Endometrial microvascular endothelial cells (primary cell): Measurements from ENCODE around the gene CCNE1. TPM values are rescaled to one million over a fixed set of nuclear protein-coding genes. Genes with fewer than 3 reads are reported as not detected.

Experiments used
- in situ Hi-C: cut with HindIII; loops from 2 replicates; pipeline ENCODE4 v1.10.0; 2017; ENCODE audit warnings: low sequenced_read_pairs, low pct_unique_long_range_greater_than_20kb; ENCODE audit errors: inconsistent ontology term
- total RNA-seq: library from RNA; depleted of rRNA; stranded (reverse); fragments of >200 nt; gene quantifications from one replicate; pipeline ENCODE4 v1.2.3, GENCODE V29; 2015; ENCODE audit errors: inconsistent ontology term

Gene CCNE1
- total RNA-seq, 1 donor from 2014 or later, result 7.9 TPM

DNA sequence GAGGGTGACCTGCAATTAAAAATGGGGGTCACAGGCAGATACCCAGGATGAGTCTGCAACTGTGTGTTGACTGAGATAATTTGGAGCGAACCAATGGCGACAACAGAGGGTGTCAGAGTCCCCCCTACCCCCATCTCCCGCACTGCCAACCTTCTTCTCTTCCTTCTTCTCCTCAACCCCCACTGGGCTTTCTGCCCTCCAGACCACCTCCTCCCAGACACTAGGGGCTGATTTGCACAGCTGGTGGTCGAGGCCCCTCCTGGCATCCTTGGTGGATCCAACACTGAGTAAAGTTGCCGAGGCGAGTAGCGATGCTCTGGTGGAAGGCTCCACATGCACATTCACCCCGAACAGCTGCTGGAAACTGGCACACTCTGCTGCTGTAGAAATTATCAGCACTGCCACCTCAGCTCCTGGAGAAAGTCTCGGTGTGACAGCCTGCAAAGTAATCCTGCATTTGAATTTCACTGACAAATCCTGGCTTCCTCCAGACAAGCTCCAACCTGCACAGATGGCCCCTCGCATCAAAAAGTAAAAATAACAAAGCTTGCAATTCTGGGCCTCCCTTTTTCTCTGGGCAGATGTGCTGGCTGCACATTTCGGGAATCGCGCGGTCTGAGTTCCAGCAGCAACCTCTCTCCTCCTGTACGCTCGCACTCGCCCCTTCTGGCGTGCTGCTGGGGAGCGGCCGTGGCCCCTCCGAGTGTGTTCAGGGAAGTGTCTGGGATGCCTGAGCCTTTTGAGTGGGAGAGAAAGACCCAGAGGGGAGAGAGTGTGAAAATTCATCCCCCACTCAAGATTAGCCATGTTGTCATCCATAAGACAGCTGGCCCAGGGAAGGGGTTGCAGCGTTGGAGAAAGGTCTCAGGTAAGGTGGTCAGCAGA, 28.5 kb downstream of the CCNE1 start:
- in situ Hi-C loops, result no loop called here

DNA sequence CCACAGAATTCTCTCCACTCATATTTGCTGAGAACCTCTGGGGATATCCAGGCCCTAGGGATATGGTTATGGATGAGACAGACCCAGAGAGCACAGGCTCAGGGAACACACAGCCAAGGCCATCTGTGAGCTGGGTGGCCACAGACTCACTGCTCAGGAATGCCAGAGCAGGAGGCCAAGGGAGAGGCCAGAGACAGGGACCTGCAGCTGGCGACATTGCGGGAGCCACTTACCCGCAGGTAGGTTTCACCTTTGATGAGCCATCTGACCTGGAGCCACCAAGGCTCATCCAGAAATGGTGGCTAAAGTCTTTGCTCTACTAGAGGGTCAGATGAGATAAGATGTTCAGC, 29.4 kb downstream of the CCNE1 start:
- in situ Hi-C loops, result no loop called here

DNA sequence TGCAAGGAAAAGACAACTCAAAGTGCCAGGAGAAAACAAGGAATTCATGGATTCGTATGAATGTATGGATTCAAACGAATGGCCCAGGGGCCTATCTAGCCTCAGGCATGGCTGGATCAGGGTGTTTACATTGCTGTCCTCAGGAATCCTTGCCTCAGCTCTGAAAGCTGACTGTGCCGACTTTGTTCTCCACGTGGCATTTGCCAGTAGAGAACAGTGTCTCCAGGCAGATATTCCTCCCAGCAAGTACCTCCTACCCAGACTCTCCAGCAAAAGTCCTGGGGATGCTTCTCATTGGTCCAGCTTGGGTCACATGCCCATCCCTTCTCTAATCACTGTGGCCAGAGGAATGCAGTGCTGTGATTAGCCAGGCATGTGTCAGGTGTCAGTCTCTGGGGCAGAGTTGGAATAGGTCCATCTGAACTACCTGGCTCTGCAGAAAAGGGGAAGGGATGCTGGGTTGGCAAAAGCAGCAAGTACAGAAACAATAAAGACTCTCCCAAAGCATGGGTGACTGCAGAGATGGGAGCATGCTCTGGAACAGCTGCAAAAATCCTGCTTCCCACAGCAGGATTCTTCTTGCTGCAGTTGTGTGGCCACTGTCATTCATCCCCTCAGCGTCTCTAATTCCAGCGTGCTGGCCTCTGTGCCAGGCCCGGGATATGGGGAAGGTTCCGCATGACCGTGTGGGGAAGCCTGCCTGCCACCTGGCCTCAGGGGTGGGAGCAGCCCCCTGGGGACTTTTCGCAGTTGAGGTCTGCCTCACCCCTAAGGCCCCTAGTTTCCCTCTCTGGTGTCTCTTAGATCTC, 30.0 kb downstream of the CCNE1 start:
- in situ Hi-C loops, result no loop called here

DNA sequence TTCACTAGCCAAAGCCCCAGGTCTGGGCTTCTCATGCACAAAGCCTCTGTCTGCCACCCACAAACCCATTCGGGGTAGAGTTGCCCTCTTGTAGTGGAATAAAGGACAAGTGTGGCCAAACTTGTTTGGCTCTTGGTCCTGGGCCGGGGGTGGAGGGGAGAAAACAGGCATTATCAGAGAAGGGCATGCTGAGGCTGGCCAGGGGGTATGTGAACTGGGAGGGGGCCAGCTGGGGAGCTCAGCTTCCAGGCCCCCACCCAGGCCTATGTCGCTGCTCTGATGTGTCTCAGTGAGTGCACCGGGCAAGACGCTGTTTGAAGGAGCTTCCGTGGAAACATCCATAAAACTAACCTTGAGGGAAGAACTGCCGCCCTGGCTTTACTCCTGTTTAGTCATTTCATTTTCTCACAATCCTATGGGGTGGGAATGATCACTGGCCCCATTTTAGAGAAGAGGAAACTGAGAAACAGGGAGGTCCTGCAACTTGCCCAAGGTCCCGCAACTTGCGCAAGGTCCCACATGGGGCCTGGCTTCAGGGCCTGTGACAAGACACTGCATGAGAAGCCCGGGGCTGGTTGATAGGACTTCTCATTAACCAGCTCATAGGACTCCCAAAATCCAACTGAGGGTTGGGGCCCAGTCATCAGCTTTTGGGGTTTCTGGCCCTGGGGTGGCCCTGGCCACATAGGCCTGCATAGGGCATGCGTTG, 30.8 kb downstream of the CCNE1 start:
- in situ Hi-C loops, result no loop called here

DNA sequence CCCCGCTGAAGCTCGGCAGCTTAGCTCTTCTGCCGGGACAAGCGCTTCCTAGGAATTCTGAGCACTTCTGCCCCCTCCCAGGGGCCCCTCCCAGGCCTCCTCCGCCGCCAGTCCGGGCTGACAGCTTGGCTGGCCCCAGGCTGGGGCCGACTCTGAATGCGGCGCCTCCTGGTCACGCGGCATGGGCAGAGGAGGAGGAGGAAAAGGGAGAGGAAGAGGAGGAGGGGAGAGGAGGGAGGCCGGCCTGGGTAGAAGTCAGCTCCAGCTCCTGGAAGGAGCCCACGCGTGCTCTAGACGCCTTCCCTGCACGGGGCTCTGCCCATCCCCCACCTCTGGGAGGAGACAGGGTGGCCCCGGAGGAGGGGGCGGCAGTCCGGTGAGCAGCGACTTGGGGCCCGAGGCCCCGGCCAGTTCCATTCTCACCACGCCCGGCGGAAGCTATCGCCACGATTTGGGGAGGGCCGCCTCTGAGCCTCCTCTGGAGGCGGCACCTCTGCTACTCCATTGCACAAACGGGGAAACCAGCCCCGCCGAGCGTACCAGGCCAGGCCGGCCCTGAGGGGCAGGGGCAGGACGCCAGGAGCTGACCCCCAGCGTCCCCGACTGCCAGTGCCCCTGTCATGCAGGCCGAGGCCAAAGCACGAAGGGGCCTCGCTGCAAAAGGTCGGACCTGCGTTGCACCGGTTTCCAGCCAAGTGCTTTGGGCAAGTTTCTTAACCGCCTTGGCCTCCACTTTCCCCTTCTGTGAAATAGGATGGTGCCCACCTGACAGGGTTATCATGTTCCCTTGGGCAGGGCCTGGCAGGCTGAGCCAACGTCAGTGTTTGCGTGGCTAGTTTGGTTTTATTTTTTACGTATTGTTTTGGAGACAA, 31.6 kb downstream of the CCNE1 start:
- in situ Hi-C loops, result no loop called here

GRCh38 chr19:29844891-29845573, 33.2 kb downstream of the CCNE1 start:
- in situ Hi-C loops, result no loop called here

DNA sequence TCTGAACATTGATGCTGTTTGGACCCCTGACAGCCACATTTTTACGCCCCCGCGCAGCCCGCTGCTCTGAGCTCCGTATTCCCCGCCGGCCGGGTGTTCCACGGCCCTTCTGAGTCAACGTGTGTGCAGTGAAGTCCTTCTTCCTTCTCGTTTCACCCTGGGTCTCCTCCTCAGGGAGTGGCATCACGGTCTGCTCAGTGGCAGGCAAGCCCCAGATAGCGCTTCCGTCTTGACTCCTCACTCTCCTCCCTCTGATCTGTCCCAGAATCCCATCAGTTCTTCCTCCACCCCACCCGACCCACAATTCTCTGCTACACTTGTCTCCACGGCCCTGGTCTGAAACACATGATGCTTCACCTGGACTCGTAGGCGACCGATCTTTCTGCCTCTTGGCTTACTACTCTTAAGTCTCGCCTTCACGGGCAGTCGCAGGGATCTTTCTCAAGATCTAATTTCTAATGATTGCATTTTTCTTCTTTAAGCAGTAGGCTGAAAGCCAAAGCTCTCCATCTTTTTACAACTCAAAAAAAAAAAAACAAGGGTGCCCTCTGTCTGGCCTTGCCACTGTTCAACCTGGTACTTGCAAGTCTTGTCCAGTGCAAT, 33.9 kb downstream of the CCNE1 start:
- in situ Hi-C loops, result no loop called here

DNA sequence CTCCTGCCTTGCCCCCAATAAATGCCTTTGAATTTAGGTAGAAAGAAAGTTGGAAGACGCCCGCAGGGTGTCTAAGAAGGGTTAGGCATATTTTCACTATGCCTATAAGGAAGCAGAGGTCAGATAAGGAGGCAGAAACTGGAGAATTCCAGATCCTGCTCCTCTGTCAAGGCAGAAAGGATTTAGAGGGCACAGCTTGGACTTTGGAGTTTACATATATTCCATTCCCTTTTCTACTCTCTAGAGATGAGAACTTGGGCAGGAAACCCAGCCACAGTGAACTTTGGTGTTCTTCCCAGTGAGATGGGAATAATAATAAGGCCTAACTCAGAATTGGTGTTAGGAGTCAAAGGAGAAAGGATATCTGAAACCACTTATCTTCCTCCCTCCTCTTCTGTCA, 37.4 kb downstream of the CCNE1 start:
- in situ Hi-C loops, result no loop called here

DNA sequence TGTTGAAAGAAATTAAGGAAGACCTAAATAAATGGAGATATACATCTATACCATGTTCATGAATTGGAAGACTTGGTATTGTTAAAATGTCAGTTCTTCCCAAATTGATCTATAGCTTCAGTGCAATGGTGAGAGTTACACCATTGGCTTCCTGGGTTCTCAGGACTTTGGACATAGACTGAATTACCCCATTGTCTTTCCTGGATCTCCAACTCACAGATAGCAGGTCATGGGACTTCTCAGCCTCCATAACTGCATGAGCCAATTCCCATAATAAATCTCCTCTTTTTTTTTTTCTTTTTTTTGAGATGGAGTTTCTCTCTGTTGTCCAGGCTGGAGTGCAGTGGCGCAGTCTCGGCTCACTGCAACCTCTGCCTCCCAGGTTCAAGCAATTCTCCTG, 38.7 kb downstream of the CCNE1 start:
- in situ Hi-C loops, result no loop called here

DNA sequence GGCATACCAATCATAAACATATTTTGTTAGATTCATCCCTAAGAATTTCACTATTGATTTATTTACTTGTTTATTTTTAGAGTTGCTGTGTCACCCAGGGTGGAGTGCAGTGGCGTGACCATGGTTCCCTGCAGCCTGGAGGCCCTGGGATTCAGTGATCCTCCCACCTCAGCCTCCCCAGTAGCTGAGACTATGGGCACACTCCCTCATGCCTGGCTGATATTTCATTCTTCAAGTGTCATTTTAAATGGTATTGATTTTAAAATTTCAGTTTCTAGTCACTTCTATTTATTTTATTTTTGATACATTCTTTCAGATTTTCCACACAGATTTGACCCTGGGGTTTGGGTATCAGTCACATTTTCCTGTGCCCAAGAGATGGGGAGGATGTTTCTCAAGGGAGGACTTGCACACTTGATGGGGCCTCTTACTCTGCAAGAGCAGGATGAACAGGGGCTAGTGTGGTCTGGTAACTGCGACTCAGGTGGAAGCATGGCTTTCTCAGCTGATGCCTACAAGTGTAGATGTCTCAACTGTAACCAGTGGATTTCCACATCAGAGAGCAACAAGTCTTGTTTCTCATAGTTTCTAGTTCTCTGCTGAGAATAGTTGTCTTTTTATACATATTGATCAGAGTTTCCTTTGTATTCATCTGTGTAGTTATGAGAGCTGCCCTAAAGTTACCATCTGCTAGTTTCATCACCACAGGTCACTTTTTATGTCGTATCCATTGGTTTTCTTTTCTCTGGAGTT, 40.2 kb downstream of the CCNE1 start:
- in situ Hi-C loops, result no loop called here

DNA sequence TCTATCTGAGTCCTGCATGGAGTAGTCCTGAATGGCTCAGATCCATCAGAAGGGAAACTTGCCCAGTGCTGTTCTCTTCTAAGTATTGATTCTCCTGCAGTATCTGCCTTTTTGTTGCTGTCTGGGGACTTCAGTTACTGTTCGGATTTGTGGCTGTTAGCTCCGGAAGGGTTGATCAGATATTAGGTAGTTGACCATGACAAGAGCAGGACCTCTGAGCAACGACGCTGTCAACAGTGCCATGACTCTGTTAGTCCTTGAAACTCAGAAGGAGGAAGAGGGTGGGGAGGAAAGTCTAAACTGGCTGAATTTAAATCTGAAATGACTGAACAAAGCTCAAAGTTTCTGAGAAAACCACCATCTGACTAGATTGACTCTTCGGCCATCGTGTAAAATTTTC, 42.2 kb downstream of the CCNE1 start:
- in situ Hi-C loops, result no loop called here

DNA sequence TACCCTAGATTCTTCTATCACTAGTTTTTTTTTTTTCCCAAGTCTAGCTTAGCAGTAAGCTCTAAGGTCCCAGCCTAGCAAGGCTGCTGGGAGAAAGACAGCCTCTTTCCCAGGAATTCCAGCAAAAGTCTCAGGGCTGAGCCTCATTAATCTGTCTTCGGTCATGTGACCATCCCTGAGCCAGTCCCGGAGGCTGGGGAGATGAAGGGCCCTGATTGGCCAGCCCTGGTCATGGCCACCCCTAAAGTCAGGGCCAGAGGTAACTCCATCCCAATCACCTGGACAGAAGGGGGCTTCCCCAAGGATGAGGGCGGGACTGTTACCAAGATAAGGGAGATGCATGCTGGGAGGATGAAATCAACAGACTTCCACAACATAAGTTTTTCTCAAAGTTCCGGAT, 43.3 kb downstream of the CCNE1 start:
- in situ Hi-C loops, result no loop called here

DNA sequence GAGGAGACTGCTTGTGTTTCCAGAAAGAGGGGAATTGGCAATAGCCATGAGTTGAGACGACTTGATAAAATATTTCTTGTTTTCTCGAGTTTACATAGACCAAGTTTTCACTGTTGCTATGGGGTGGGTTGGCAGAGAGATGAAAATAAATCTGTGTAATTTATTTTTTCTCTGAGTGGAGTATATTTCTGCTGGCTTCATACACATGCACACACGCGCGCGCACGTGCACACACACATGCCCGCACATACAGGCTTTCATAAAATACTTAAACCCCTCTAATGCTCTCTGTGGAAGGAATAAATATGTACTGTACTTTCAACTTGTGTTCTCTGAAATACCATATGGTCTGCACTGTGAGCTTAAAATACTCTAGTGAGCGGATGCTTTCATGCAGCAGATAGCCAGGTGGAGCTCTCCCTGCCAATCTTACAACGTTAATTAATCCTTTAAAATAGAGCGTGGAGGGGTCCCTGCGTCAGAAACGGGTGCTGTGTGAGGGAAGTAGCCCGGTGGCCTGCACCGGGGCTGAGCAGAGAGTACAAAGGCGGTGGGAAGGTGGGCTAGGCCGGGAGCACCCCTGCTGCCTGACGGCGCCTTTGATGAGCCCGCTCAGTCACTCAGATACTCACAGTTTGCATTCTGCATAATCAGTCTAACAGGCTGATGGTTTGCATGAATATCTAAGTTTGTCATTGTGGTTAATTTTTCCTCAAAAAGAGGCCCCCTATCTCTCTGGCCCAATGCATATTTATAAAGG, 44.1 kb downstream of the CCNE1 start:
- in situ Hi-C loops, result no loop called here

- in situ Hi-C loops, result no loop called here
These were observed 46.3 kb downstream of the CCNE1 start for GRCh38 chr19:29858000-29858596.

DNA sequence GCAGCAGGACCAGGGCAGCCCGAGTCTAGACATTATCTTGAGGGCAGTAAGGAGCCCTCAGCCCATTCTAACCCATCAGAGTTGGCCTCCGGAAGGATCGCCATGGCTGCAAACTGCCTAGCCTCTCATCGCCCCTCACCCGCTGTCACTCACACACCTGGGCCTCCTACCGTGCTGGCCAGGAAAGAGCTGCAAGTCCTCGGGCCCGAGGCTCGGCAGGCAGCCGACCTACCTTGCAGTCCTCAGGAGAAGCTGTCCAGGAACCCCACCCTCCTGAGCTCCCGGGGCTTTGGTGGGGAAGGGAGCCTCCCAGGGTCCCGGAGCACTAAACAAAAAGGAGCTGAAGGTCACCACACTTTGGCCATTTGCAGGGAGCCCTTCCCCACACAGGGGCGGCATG, 46.8 kb downstream of the CCNE1 start:
- in situ Hi-C loops, result no loop called here

DNA sequence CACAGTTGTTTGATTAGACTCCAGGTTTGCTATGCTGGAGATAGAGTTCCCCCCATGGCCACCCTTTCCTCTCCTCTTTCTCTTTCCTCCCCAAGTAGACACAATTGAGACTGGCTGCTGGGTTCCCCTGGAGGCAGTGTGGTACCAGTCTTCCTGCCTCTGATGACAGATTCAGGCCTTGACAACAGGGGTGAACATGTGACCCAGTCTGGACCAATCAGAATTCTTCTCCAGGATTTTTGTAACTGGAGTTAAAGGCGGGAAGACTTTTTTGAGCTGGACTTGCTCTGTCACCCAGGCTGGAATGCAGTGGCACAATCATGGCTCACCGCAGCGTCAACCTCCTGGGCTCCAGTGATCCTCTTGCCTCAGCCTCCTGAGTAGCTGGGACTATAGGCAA, 48.7 kb downstream of the CCNE1 start:
- in situ Hi-C loops, result no loop called here
